C4-2B (cell line): ENCODE results near the gene TMEM92.
"Not testable (repeated sequence)": the region's sequence is repeated elsewhere in the genome, so short reads cannot be mapped to it uniquely, and the experiment has no call there.

Experiments used
- H3K27ac ChIP-seq: fragments of 450-650 bp; 2 replicates; pipeline ENCODE4 v1.5.1; 2017
- CTCF ChIP-seq: fragments of 450-650 bp; conservative IDR thresholded peaks from 2 replicates; pipeline ENCODE4 v1.5.1; 2017; ENCODE audit warnings: mild to moderate bottlenecking
- ZFX ChIP-seq: fragments of 450-650 bp; IDR thresholded peaks from 2 replicates; pipeline ENCODE4 v1.6.1; 2017

The TMEM92 gene

GRCh38 chr17:50279639-50280038, 5.4 kb downstream of the TMEM92 start:
- TF ChIP-seq CTCF (no peak), ZFX (no peak)
- no peak overlapping the region for H3K27ac ChIP-seq

GRCh38 chr17:50280068-50280467, 5.8 kb downstream of the TMEM92 start:
- H3K27ac ChIP-seq: no peak overlapping the region
- TF ChIP-seq CTCF (no peak), ZFX (no peak)

- no peak overlapping the region for H3K27ac ChIP-seq
- TF ChIP-seq CTCF (no peak), ZFX (no peak)
Observed at GRCh38 chr17:50280801-50281441, 6.7 kb downstream of the TMEM92 start.

GRCh38 chr17:50281739-50282401, 7.6 kb downstream of the TMEM92 start:
- TF ChIP-seq CTCF (no peak), ZFX (no peak)
- H3K27ac ChIP-seq: no peak overlapping the region

GRCh38 chr17:50283246-50283645, 9.0 kb downstream of the TMEM92 start:
- no peak overlapping the region for H3K27ac ChIP-seq
- TF ChIP-seq CTCF (no peak), ZFX (no peak)

GRCh38 chr17:50283714-50284113, 9.4 kb downstream of the TMEM92 start:
- H3K27ac ChIP-seq: no peak overlapping the region
- TF ChIP-seq CTCF (no peak), ZFX (no peak)

GRCh38 chr17:50285941-50286340, 11.7 kb downstream of the TMEM92 start:
- TF ChIP-seq ZFX: no peak
- TF ChIP-seq CTCF: no peak

GRCh38 chr17:50287302-50287701, 13.0 kb downstream of the TMEM92 start:
- not testable (repeated sequence) for H3K27ac ChIP-seq

More at GRCh38 chr17:50285941-50286340, 11.7 kb downstream of the TMEM92 start:
- no peak overlapping the region for H3K27ac ChIP-seq
